GM12878 (cell line): Measurements from ENCODE around the gene ID4. TPM values are rescaled to one million over a fixed set of nuclear protein-coding genes. Genes with fewer than 3 reads are reported as not detected.

ENCODE experiments used
- polyA plus RNA-seq, 11 experiments: library from polyadenylated mRNA; depleted of rRNA in 4 of 11; unstranded in 6 of 11; stranded (reverse) in 5 of 11; fragments of >200 nt; fragmentation: Nextera tagmentation in 4 of 11; fragmentation: Illumina TruSeq in 1 of 11; extraction: Ambion mirVana in 4 of 11; extraction: Trizol in 1 of 11; gene quantifications; 1 replicate in 1 of 11; 2 replicates in 10 of 11; pipeline versions ENCODE4 v1.2.1 to v1.2.3, GENCODE V29; 2011 to 2016; ENCODE audit warnings: inconsistent platforms in 2 of 11, missing spikeins in 2 of 11, low read depth in 1 of 11
- total RNA-seq, 4 experiments: library from RNA; depleted of rRNA in 3 of 4; stranded (reverse); fragments of >200 nt in 3 of 4; fragmentation: Illumina TruSeq in 1 of 4; extraction: Trizol in 1 of 4; gene quantifications; 2 replicates each; pipeline versions ENCODE4 v1.2.1 to v1.2.3, GENCODE V29; 2013 to 2021
- TF ChIP-seq, protein P1 (sequence below): fragments of 450-650 bp; formaldehyde crosslinking; IDR thresholded peaks from 2 replicates; pipeline ENCODE4 v1.5.0; 2022; ENCODE audit warnings: mild to moderate bottlenecking, missing genetic modification characterization

Gene ID4
- total and polyA plus RNA-seq, 10 of the 15 experiments (the other 5 are each of a cell fraction or from before 2014, with no cell fraction given) = 0.09 TPM; not detected in 9

DNA sequence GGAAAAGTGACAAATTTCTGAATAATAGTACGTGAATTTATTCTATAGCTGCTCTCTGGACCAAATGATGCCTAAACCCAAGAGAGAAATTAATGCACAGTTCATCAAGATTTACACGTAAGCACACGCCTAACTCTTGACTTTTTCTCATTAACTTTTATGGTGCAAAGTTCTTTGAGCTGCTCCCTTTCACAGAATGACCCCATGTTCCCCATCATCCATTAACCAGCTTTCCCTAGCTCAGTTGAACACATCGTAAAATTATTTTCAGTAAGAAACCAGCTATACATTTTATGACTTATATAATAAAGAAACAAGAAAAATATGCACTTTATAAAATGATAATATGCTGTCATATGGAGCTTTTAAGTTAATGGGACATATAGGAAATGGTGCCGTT lies 54.3 kb downstream of the ID4 start (continued):
- TF ChIP-seq, protein P1, sequence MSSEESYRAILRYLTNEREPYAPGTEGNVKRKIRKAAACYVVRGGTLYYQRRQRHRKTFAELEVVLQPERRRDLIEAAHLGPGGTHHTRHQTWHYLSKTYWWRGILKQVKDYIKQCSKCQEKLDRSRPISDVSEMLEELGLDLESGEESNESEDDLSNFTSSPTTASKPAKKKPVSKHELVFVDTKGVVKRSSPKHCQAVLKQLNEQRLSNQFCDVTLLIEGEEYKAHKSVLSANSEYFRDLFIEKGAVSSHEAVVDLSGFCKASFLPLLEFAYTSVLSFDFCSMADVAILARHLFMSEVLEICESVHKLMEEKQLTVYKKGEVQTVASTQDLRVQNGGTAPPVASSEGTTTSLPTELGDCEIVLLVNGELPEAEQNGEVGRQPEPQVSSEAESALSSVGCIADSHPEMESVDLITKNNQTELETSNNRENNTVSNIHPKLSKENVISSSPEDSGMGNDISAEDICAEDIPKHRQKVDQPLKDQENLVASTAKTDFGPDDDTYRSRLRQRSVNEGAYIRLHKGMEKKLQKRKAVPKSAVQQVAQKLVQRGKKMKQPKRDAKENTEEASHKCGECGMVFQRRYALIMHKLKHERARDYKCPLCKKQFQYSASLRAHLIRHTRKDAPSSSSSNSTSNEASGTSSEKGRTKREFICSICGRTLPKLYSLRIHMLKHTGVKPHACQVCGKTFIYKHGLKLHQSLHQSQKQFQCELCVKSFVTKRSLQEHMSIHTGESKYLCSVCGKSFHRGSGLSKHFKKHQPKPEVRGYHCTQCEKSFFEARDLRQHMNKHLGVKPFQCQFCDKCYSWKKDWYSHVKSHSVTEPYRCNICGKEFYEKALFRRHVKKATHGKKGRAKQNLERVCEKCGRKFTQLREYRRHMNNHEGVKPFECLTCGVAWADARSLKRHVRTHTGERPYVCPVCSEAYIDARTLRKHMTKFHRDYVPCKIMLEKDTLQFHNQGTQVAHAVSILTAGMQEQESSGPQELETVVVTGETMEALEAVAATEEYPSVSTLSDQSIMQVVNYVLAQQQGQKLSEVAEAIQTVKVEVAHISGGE = no peak
